ENCODE measurements around the gene MS4A4E. TPM values are rescaled to one million over a fixed set of nuclear protein-coding genes. Genes with fewer than 3 reads are reported as not detected.
"Not testable (repeated sequence)": the region's sequence is repeated elsewhere in the genome, so short reads cannot be mapped to it uniquely, and the experiment has no call there.

Gene MS4A4E
- total RNA-seq, 1 experiment from 2014 or later = not detected

GRCh38 chr11:60292145-60292544 lies 49.2 kb upstream of the MS4A4E start (continued):
- no peak for TF ChIP-seq ZNF281 (CRISPR knock-in tag; IDR thresholded peaks at IDR 0.05)

GRCh38 chr11:60288531-60288930 lies 45.6 kb upstream of the MS4A4E start:
- CTCF ChIA-PET = interaction anchor here (1.3 kb wide), 1 partner anchor 31 kb away, joined by 3 read pairs; no protein-coding TSS in a partner anchor
- peaks cover 39% of the 10 kb centered on the region for H3K36me3 Mint-ChIP-seq
- no peak overlapping the region for H3K4me3 Mint-ChIP-seq
- POLR2A ChIA-PET = no interaction called here
- peaks cover 55% of the 10 kb centered on the region for H3K9me3 Mint-ChIP-seq
- H3K27me3 Mint-ChIP-seq (ENCODE audit: low read depth) = peaks cover 3% of the 10 kb centered on the region
- peaks cover 33% of the 10 kb centered on the region for H3K4me1 Mint-ChIP-seq
- H3K27ac Mint-ChIP-seq = no peak overlapping the region
- ATAC-seq = no peak
- TF ChIP-seq PRRX2 (CRISPR knock-in tag; IDR thresholded peaks at IDR 0.05) (no peak), PRDM15 (CRISPR knock-in tag; IDR thresholded peaks at IDR 0.05) (no peak), E2F5 (CRISPR knock-in tag; IDR thresholded peaks at IDR 0.05) (no peak), TEAD1 (CRISPR knock-in tag; IDR thresholded peaks at IDR 0.05) (no peak), ETV6 (CRISPR knock-in tag; IDR thresholded peaks at IDR 0.05) (no peak), NR1H2 (CRISPR knock-in tag; IDR thresholded peaks at IDR 0.05) (no peak), GTF2I (CRISPR knock-in tag; conservative IDR thresholded peaks at IDR 0.05) (no peak), MXD4 (CRISPR knock-in tag; IDR thresholded peaks at IDR 0.05; ENCODE audit: borderline replicate concordance) (no peak), E2F1 (CRISPR knock-in tag; IDR thresholded peaks at IDR 0.05) (no peak), FOXJ3 (CRISPR knock-in tag; IDR thresholded peaks at IDR 0.05; ENCODE audit: borderline replicate concordance) (no peak)
- no peak for DNase-seq (ENCODE audit: low spot score)

- CTCF ChIA-PET = interaction anchor here (0.9 to 1.4 kb wide), 2 partner anchors 11 to 333 kb away, joined by 3 to 4 read pairs; no protein-coding TSS in a partner anchor
- peak; percentile 27 for DNase-seq (ENCODE audit: low spot score)
- ATAC-seq = peak; percentile 60
- peak overlapping the region; percentile 84 for H3K27ac Mint-ChIP-seq
- peaks cover 39% of the 10 kb centered on the region for H3K36me3 Mint-ChIP-seq
- POLR2A ChIA-PET; H3K27me3 Mint-ChIP-seq (ENCODE audit: low read depth): not testable (repeated sequence)
- peaks cover 33% of the 10 kb centered on the region for H3K4me1 Mint-ChIP-seq
- H3K4me3 Mint-ChIP-seq = peak overlapping the region; percentile 41
- H3K9me3 Mint-ChIP-seq = peaks cover 43% of the 10 kb centered on the region
- TF ChIP-seq ESRRA (CRISPR knock-in tag; IDR thresholded peaks at IDR 0.05; ENCODE audit: borderline replicate concordance) (peak; percentile 90), FOXP4 (CRISPR knock-in tag; IDR thresholded peaks at IDR 0.05) (peak; percentile 35; the same call in 1 of the 2 replicates), ETV6 (CRISPR knock-in tag; IDR thresholded peaks at IDR 0.05) (0 out of 2 replicates have a peak, but pooled peaks have one; percentile 42), USF2 (CRISPR knock-in tag; IDR thresholded peaks at IDR 0.05) (0 out of 2 replicates have a peak, but pooled peaks have one; percentile 26), ZNF423 (CRISPR knock-in tag; IDR thresholded peaks at IDR 0.05) (0 out of 2 replicates have a peak, but pooled peaks have one; percentile 22), FOXK1 (CRISPR knock-in tag; IDR thresholded peaks at IDR 0.05) (peak; percentile 65)
Measured at GRCh38 chr11:60285411-60286126, 42.6 kb upstream of the MS4A4E start.
